Measurements from ENCODE around the gene FLII.
A peak's percentile ranks its signal among the peaks of the same experiment; 100 is the strongest.
"Not testable (repeated sequence)": the region's sequence is repeated elsewhere in the genome, so short reads cannot be mapped to it uniquely, and the experiment has no call there.

FLII gene

GRCh38 chr17:18217412-18218015, 41.0 kb downstream of the FLII start:
- DNase-seq (ENCODE audit: low spot score): peak; percentile 81

GRCh38 chr17:18216906-18217305, 41.6 kb downstream of the FLII start:
- not testable (repeated sequence) for DNase-seq (ENCODE audit: low spot score)

GRCh38 chr17:18213666-18214270, 44.8 kb downstream of the FLII start:
- DNase-seq (ENCODE audit: low spot score): no peak

GRCh38 chr17:18208092-18208491, 50.4 kb downstream of the FLII start:
- no peak for DNase-seq (ENCODE audit: low spot score)

GRCh38 chr17:18206962-18207361, 51.6 kb downstream of the FLII start:
- no peak for DNase-seq (ENCODE audit: low spot score)

- no peak for DNase-seq (ENCODE audit: low spot score)
These were observed 52.7 kb downstream of the FLII start for GRCh38 chr17:18205861-18206260.

GRCh38 chr17:18203308-18203707, 55.2 kb downstream of the FLII start:
- DNase-seq (ENCODE audit: low spot score): no peak

GRCh38 chr17:18201108-18201507, 57.4 kb downstream of the FLII start:
- no peak for DNase-seq (ENCODE audit: low spot score)

GRCh38 chr17:18198530-18198929, 60.0 kb downstream of the FLII start:
- no peak for DNase-seq (ENCODE audit: low spot score)

- no peak for DNase-seq (ENCODE audit: low spot score)
These were observed 60.9 kb downstream of the FLII start for GRCh38 chr17:18197535-18198194.

GRCh38 chr17:18195246-18195645, 63.3 kb downstream of the FLII start:
- no peak for DNase-seq (ENCODE audit: low spot score)
